ENCODE results near the gene INPP4A.

- no peak for TF ChIP-seq EP300 (conservative IDR thresholded peaks at IDR 0.05; ENCODE audit: poor library complexity, severe bottlenecking)
- TF ChIP-seq, protein P1, sequence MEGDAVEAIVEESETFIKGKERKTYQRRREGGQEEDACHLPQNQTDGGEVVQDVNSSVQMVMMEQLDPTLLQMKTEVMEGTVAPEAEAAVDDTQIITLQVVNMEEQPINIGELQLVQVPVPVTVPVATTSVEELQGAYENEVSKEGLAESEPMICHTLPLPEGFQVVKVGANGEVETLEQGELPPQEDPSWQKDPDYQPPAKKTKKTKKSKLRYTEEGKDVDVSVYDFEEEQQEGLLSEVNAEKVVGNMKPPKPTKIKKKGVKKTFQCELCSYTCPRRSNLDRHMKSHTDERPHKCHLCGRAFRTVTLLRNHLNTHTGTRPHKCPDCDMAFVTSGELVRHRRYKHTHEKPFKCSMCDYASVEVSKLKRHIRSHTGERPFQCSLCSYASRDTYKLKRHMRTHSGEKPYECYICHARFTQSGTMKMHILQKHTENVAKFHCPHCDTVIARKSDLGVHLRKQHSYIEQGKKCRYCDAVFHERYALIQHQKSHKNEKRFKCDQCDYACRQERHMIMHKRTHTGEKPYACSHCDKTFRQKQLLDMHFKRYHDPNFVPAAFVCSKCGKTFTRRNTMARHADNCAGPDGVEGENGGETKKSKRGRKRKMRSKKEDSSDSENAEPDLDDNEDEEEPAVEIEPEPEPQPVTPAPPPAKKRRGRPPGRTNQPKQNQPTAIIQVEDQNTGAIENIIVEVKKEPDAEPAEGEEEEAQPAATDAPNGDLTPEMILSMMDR (IDR thresholded peaks at IDR 0.05; ENCODE audit: poor library complexity, severe bottlenecking), result no peak
These were observed 47.8 kb upstream of the INPP4A start for GRCh38 chr2:98396745-98397355.
